OCI-LY7 (cell line): Measurements from ENCODE around the gene CIB4. TPM values are rescaled to one million over a fixed set of nuclear protein-coding genes. Genes with fewer than 3 reads are reported as not detected.

ENCODE experiments used
- BruUV-seq: library from RNA; stranded (reverse); fragments of 400-500 nt; replicated peaks from 2 replicates; lab custom pipeline; 2021; lab: Mats Ljungman, UMichigan
- CTCF ChIA-PET: fragments of 300-600 bp; sonication (Branson Sonifier 250); formaldehyde crosslinking; loops from one replicate; lab custom pipeline; 2022; ENCODE audit warnings: antibody characterized with exemption; ENCODE audit not compliant: unreplicated experiment; lab: Charles Lee
- POLR2A ChIA-PET: fragments of 300-600 bp; sonication (Branson Sonifier 250); formaldehyde crosslinking; loops from one replicate; lab custom pipeline; 2022; ENCODE audit warnings: antibody characterized with exemption; lab: Charles Lee
- DNase-seq: peaks from one replicate; pipeline ENCODE4 v3.0.0-alpha.2; 2015; ENCODE audit warnings: low spot score
- H2AFZ ChIP-seq: fragments of 200-600 bp; sonication (generic), shearing (Covaris generic); 2 replicates; pipeline ENCODE4 v1.6.1; 2014; ENCODE audit warnings: mild to moderate bottlenecking, antibody characterized with exemption, low read length, moderate library complexity
- H3K27ac ChIP-seq: fragments of 200-600 bp; sonication (generic); 2 replicates; pipeline ENCODE4 v1.5.1; 2014; ENCODE audit warnings: mixed run types, low read depth, mild to moderate bottlenecking, moderate library complexity, low read length, inconsistent platforms; ENCODE audit not compliant: poor library complexity, severe bottlenecking
- H3K36me3 ChIP-seq: fragments of 200-600 bp; sonication (generic); 2 replicates; pipeline ENCODE4 v1.6.1; 2014; ENCODE audit warnings: mild to moderate bottlenecking, antibody characterized with exemption, low read length, moderate library complexity, mixed read lengths; ENCODE audit not compliant: insufficient read depth
- H3K4me1 ChIP-seq: fragments of 200-600 bp; sonication (generic); 2 replicates; pipeline ENCODE4 v1.5.1; 2014; ENCODE audit warnings: mild to moderate bottlenecking, low read length; ENCODE audit not compliant: insufficient read depth, poor library complexity, severe bottlenecking
- H3K4me2 ChIP-seq: fragments of 200-600 bp; sonication (generic); 2 replicates; pipeline ENCODE4 v1.6.1; 2014; ENCODE audit warnings: mild to moderate bottlenecking, low read length
- H3K4me3 ChIP-seq: fragments of 200-600 bp; sonication (generic); 2 replicates; pipeline ENCODE4 v1.5.1; 2014; ENCODE audit warnings: mild to moderate bottlenecking, low read depth, low read length; ENCODE audit not compliant: poor library complexity, severe bottlenecking
- H3K79me2 ChIP-seq: fragments of 200-600 bp; sonication (generic); 2 replicates; pipeline ENCODE4 v1.6.1; 2016; ENCODE audit warnings: low read depth, mild to moderate bottlenecking, low read length, moderate library complexity, mixed read lengths; ENCODE audit not compliant: insufficient read depth
- H3K9me2 ChIP-seq: fragments of 200-600 bp; sonication (generic); 2 replicates; pipeline ENCODE4 v1.6.1; 2016; ENCODE audit warnings: mild to moderate bottlenecking, low read length, mixed read lengths; ENCODE audit not compliant: insufficient read depth
- H3K9me3 ChIP-seq: fragments of 200-600 bp; sonication (generic); 2 replicates; pipeline ENCODE4 v1.6.1; 2014; ENCODE audit warnings: mild to moderate bottlenecking, mixed run types, low read length, mixed read lengths
- H4K20me1 ChIP-seq: fragments of 200-600 bp; sonication (generic); 2 replicates; pipeline ENCODE4 v1.6.1; 2014; ENCODE audit warnings: mild to moderate bottlenecking, antibody characterized with exemption, low read length, moderate library complexity, mixed read lengths; ENCODE audit not compliant: insufficient read depth
- CTCF ChIP-seq: fragments of 200-600 bp; sonication (generic); conservative IDR thresholded peaks from 2 replicates; pipeline ENCODE4 v1.5.1; 2014; ENCODE audit warnings: mild to moderate bottlenecking, antibody characterized with exemption, low read length, moderate library complexity, mixed read lengths
- EZH2phosphoT487 ChIP-seq: fragments of 200-600 bp; sonication (generic); IDR thresholded peaks from 2 replicates; pipeline ENCODE4 v1.6.1; 2018; ENCODE audit warnings: low read depth, borderline replicate concordance, mild to moderate bottlenecking, mixed run types, antibody characterized with exemption, low read length, moderate library complexity, mixed read lengths
- intact Hi-C: fragments of 100-400 bp; cut with micrococcal nuclease; formaldehyde crosslinking; loops from one replicate; pipeline ENCODE4 v1.10.0; 2022; ENCODE audit not compliant: unreplicated experiment
- total RNA-seq, 2 experiments: library from RNA; depleted of rRNA in 1 of 2; stranded (reverse); fragments of >200 nt in 1 of 2; shearing (Covaris generic) in 1 of 2; gene quantifications; 2 replicates each; pipeline ENCODE4 v1.2.3, GENCODE V29; 2014 to 2022

The CIB4 gene
- total RNA-seq, 2 experiments from 2014 or later, result not detected

GRCh38 chr2:26570083-26570430 lies 71.1 kb downstream of the CIB4 start:
- CTCF ChIA-PET, result no interaction called here

GRCh38 chr2:26569216-26570082 lies 71.7 kb downstream of the CIB4 start:
- H3K36me3 ChIP-seq, result no peaks in the 10 kb centered on the region
- H3K27ac ChIP-seq, result no peak overlapping the region
- no peak overlapping the region for H3K4me2 ChIP-seq
- no peak overlapping the region for H3K4me3 ChIP-seq
- no peaks in the 10 kb centered on the region for H3K79me2 ChIP-seq
- intact Hi-C loops, result no loop called here
- no peak overlapping the region for H2AFZ ChIP-seq
- no peaks in the 10 kb centered on the region for H3K4me1 ChIP-seq
- no TSS peak for BruUV-seq
- TF ChIP-seq CTCF (no peak), EZH2phosphoT487 (no peak)
- POLR2A ChIA-PET, result no interaction called here
- H4K20me1 ChIP-seq, result no peaks in the 10 kb centered on the region
- H3K9me3 ChIP-seq, result no peaks in the 10 kb centered on the region
- no peaks in the 10 kb centered on the region for H3K9me2 ChIP-seq
- CTCF ChIA-PET, result no interaction called here
- DNase-seq, result no peak

More at GRCh38 chr2:26570083-26570430, 71.1 kb downstream of the CIB4 start:
- BruUV-seq, result no TSS peak
- Histone ChIP-seq H3K4me3 (no peak overlapping the region), H3K9me3 (no peaks in the 10 kb centered on the region), H3K36me3 (no peaks in the 10 kb centered on the region), H3K4me2 (no peak overlapping the region), H3K9me2 (no peaks in the 10 kb centered on the region), H3K4me1 (no peaks in the 10 kb centered on the region), H3K27ac (no peak overlapping the region), H3K79me2 (no peaks in the 10 kb centered on the region), H4K20me1 (no peaks in the 10 kb centered on the region), H2AFZ (no peak overlapping the region)
- intact Hi-C loops, result no loop called here
- POLR2A ChIA-PET, result no interaction called here
- DNase-seq, result no peak
- TF ChIP-seq CTCF, result no peak
- TF ChIP-seq EZH2phosphoT487, result no peak
